ENCODE measurements around the gene HDAC4. TPM values are rescaled to one million over a fixed set of nuclear protein-coding genes. Genes with fewer than 3 reads are reported as not detected.
"Not testable (repeated sequence)": the region's sequence is repeated elsewhere in the genome, so short reads cannot be mapped to it uniquely, and the experiment has no call there.

Gene HDAC4
- total RNA-seq, 1 experiment from 2014 or later: 5.6 TPM

DNA sequence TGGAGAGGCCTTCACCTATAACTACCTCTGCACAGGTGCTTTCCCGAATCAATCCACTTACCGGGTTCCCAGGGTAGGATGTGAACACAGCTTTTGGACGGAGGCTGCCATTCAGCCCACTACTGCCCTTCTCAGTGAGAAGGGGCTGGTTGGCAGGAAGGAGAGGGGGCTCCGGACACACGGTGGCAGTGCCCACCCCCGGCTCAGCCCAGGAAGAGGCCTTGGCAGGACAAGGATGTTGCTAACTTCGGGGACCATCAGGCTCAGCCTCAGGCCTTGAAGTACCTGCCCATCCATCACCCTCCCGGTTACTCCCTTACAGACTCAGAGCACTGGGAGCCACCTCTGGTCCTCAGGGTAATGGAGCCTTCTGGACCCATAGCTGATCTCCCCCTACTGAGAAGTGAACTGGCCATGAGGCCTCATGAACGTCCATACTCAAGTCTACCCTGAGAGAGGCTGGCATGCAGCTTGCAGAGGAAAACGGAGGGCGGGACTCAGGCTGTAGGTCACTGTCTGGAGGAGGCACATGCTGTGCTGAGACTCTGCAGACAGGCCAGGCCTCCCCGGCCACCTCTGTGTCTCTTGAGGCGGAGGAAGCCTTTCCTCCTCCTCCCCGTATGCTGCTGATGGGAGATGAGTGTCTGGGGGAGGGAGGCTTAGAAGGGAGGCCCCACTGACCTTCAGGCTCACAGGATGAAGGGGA is 361.9 kb downstream of the HDAC4 start:
- in situ Hi-C loops (cut with HindIII; ENCODE audit: low pct_unique_long_range_greater_than_20kb, low sequenced_read_pairs): no loop called here
- DNase-seq (ENCODE audit: low read depth): no peak

DNA sequence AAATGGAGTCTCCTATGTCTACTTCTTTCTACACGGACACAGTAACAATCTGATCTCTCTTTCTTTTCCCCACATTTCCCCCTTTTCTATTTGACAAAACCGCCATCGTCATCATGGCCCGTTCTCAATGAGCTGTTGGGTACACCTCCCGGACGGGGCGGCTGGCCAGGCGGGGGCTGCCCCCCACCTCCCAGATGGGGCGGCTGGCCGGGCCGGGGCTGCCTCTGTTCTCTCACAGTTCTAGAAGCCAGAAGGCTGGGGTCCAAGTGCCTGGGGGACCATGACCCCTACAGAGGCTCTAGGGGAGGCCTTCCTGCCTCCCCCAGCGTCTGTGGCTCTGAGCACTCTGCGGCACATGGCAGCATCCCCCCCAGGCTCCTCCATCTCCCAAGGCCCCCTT is 362.5 kb downstream of the HDAC4 start:
- in situ Hi-C loops (cut with HindIII; ENCODE audit: low pct_unique_long_range_greater_than_20kb, low sequenced_read_pairs); DNase-seq (ENCODE audit: low read depth): not testable (repeated sequence)

DNA sequence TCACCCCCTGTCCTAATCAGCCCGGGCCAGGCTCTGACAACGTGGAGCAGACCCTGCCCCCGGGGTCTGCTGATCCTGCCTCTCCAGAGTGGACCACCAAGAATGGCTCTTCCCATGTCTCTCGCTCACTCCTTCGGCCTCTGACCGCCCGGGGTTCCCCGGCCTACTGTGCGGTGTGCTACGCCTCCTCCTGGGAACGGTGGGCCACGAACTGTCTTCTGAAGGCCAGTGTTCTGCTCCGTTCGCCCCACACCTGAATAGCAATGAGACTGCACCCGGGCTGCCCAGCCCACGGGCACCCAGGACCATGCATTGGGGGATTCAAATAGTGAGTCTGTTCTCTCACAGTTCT is 363.3 kb downstream of the HDAC4 start:
- DNase-seq (ENCODE audit: low read depth): no peak
- in situ Hi-C loops (cut with HindIII; ENCODE audit: low pct_unique_long_range_greater_than_20kb, low sequenced_read_pairs): no loop called here

DNA sequence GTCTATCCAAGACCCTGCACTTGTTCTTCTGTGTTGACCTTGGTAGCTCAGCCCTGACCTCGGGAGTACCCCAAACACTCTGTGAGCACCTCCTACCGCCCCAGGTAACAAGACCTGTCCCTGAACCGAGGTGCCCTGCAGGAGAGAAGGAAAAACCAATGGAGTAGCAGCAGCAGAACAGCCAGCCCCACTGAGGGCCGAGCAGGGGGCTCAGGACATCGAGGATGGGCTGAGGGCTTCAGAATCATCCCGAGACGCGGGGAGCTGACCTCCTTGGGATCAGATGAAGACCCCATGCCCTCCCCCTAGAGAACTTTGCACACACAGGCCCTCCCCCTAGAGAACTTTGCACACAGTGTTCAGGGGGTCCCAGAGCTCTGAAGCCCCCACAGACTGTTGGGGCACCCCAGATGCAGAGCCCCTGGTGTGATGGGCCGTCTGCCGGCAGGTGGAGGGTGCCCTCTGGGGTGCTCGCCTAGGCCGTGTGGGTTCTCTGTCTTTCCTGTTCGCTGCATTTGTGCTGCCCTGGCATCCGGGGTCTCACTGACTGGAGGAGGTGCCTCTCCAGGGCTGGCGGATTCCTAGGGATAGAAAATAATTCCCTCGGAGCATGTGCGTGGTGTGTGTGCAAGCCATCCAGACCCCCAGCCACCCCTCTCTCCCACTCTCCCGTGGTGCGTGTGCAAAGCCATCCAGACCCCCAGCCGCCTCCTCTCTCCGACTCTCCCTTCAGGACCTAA is 363.8 kb downstream of the HDAC4 start:
- no peak for DNase-seq (ENCODE audit: low read depth)
- in situ Hi-C loops (cut with HindIII; ENCODE audit: low pct_unique_long_range_greater_than_20kb, low sequenced_read_pairs): no loop called here

DNA sequence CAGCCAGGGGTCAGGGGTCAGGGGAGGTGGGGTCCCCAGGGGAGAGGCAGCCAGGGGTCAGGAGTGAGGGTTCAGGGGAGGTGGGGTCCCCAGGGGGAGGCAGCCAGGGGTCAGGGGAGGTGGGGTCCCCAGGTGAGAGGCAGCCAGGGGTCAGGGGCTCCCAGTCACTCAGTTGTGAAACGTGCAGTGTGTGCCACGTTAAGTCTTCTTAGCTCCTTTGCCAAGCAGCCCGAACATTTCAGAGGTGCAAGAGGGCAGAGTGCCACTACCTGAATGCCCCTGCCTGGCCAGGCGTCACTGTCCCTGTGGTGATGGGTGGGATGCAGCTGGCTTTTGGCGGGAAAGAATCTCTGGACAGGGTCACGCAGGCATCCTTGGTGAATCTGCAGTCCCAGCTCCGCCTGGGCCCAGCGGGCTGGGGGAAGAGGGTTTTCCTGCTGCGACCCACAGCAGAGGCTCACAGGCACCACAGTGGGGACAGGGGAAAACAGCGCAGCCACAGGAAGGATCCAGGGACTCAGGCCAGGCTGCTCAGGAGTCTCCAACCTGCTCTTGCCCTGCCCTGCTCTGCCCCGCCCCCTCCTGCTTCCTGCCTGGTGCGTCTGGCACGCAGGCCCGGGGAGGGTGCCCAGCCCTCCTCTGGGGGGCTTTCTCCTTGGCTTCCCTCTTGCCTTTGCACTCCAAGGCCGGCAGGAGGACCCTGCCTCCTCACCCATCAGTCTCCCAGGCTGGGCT is 364.7 kb downstream of the HDAC4 start:
- in situ Hi-C loops (cut with HindIII; ENCODE audit: low pct_unique_long_range_greater_than_20kb, low sequenced_read_pairs): no loop called here
- DNase-seq (ENCODE audit: low read depth): no peak

DNA sequence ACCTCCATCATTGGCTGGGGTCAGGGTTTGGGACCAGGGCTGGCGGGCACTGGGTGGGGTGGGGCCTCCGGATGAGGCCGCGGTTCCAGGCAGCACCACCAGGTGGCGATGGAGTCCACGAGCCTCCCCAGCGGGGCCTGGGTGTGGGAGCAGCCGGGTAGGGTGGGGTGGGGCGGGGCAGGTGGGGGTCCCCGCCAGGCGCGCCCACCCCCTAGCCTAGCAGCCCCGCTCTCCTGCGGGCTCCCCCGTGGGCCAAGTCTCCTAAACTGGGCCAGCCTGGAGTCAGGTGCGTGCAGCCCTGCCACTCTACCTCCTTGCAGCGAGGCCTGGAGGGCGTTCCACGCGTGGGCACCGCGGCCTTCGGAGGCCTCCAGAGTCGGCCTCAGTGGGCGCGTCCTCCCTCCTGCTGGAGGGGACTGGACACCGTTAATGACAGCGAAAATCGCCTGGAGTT is 365.4 kb downstream of the HDAC4 start:
- in situ Hi-C loops (cut with HindIII; ENCODE audit: low pct_unique_long_range_greater_than_20kb, low sequenced_read_pairs): no loop called here

DNA sequence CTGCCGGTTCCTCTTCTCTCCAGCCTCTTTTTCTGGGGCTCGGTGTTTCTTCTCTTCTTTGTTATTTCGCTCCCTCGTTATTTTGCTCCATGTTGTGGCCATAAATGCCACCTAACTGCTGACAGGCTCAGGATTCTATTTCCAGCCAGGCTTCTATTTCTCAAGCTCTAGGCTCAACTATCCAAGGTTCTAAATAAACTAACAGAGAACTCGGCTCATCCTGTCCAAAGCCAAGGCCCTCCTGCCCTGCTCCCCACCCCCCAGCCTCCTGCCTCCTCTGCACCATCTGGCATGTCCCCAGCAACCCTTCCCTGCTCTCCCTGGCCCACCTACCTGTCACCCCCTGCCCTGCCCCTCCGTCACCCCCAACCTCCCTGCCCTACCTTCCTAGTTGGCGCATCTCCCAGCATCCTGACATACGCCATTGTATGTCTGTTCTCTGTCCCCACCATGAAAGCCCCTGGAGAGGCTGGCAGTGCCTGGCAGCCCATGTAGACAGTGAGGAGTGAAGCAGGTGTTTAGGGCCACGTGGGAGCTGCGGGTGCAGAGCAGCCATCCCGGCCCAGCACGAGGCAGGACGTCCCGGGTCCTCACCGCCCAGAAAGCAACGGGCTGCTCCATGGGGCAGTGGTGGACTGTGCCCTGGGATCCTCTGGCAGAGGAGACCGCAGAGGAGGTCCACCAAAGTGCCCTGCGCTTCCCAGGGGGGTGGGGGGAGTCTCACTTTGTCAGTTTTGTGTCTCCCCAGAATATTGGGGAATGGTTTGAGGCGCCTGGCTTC is 366.1 kb downstream of the HDAC4 start:
- DNase-seq (ENCODE audit: low read depth): no peak
- in situ Hi-C loops (cut with HindIII; ENCODE audit: low pct_unique_long_range_greater_than_20kb, low sequenced_read_pairs): no loop called here

More for the DNA sequence above, 365.4 kb downstream of the HDAC4 start:
- DNase-seq (ENCODE audit: low read depth): no peak

DNA sequence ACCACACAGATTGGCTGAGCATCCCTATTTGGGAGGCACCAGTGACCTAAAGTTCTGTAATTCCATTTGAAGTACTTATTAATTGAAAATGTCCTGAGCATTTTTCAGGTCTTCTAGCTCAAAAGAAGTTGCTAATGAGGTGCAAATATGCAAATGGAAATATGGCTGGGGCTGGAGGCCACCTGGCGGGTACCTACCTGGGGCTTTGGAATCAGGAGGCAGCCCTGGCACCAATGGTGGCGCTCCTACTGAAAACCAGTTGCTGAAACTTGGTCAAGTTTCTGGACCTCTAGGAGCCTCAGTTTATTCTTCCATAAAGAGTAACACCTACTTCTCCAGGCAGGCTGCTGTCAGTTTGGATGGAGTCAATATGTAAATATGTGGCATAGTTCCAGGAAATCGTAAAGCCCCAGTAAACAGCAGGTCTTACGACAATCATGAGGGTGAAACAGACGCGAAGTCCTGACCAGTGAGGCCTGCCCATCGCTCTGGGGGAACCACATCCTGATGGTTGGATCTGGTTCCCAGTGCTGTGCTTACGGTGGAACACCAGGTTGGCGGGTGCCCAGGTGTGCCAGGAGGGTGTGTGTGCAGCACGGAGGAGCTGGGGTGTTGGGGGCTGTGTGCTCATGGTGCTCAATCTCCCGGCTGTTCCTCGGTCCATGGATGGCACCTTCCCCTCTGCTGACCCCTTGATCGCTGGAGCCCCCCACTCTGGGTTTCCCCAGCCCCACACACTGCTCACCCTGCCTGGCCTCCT is 366.8 kb downstream of the HDAC4 start:
- in situ Hi-C loops (cut with HindIII; ENCODE audit: low pct_unique_long_range_greater_than_20kb, low sequenced_read_pairs): no loop called here

DNA sequence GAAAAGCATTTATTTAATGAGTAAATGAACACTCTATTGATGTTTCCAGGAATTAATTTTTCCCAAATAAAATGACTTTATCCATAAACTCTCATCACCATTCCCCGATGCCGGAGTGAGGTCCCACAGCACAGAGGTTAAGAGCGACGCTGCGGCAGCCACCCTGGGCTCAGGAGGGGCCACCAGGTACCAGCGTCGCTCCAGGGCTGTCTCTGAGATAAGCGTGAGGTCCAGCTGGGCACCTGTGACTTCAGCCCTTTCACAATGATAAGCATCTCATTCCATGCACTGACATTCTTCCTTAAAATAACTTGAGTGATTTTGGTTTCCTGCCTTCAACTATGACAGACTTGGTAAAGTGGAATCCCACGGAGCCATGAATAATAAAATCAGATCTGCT is 370.9 kb downstream of the HDAC4 start:
- in situ Hi-C loops (cut with HindIII; ENCODE audit: low pct_unique_long_range_greater_than_20kb, low sequenced_read_pairs): no loop called here

More for the DNA sequence above, 366.8 kb downstream of the HDAC4 start:
- no peak for DNase-seq (ENCODE audit: low read depth)

DNA sequence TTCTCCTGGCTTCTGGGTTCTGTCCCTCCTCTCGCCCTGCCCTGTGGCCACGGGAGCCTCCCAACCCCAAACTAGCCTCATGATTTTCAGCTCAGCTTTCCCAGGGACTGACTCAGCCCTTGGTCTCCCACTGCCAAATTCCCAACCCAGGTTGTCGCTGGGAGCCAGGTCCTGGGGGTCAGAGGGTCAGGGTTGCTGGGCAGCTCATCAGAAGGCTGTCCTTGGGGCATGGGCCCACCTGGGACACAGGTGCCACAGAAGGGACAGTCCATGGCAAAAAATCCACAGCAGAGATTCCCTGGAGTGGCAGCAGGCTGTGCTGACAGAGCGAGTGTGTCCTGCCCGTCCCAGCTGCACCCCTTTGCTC is 372.6 kb downstream of the HDAC4 start:
- DNase-seq (ENCODE audit: low read depth): no peak
- in situ Hi-C loops (cut with HindIII; ENCODE audit: low pct_unique_long_range_greater_than_20kb, low sequenced_read_pairs): no loop called here

More for the DNA sequence above, 370.9 kb downstream of the HDAC4 start:
- no peak for DNase-seq (ENCODE audit: low read depth)

DNA sequence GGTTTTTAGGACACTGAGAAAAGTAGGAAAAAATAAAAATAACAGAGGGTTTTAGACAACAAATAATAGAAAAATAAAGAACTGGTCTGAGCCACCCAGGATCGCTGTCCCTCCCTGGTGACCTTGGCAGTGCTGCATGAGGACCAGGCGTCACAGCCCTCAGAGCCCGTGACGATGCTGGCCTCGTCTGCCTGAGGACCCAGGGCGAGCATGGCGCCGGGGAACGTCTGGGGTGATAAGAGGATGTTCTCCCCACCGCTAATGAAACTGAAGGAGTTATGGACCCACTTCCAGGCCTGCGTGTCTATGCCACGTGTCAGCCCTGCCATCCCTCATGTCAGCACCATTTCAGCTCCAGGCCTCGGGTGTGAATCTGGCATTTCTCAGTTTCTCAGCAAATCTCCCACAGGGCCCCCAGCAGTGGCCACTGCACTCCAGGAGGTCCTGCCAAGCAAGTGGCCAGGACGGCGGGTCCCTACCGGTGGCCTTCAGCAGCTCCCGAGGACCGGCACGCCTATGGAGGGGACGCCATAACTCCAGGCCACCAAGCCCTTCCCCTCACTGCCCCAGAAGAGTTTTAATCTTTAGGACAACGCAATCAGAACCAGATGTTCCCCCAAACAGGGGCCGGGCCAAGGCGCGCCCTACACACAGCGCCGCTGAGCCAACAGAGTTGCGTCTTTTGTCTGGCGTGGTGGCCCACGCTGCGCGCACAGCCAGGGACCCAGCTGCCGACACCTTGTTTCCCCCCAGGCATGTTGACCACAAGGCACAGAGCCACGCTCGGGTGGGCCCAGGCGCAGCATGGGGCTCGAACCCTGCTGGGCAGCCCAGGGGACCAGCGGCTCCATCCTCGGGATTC is 373.2 kb downstream of the HDAC4 start:
- in situ Hi-C loops (cut with HindIII; ENCODE audit: low pct_unique_long_range_greater_than_20kb, low sequenced_read_pairs): no loop called here
- no peak for DNase-seq (ENCODE audit: low read depth)

DNA sequence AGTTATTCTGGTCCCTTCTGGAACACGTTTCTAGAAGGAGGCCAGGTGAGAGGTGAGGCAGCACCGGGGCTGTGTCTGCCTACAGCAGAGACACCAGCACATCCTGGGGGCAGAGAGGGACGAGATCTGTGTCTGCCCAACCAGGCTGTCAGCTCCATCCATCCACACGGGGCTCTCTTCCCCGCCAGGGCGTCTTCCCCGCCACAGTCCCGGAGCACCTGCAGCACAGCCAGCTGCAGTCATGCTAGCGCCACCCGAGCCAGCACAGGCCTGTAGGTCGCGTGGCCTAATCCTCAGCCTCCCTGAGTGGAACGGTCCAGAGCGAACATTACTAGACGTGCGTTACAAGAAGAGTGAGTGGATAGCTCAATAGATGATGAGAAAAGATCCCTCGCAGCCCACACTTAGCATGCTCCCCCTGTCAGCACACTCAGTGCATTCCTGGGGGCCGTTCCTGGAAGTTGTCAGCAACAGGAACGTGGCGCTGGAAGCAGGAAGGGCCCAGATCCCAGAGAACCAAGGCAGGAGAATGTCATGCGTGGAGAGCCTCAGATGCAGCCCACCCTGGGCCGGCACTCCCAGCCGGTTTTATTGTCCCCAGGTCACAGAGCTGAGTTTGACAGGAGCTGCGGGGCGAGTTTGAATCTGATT is 374.0 kb downstream of the HDAC4 start:
- in situ Hi-C loops (cut with HindIII; ENCODE audit: low pct_unique_long_range_greater_than_20kb, low sequenced_read_pairs): no loop called here

DNA sequence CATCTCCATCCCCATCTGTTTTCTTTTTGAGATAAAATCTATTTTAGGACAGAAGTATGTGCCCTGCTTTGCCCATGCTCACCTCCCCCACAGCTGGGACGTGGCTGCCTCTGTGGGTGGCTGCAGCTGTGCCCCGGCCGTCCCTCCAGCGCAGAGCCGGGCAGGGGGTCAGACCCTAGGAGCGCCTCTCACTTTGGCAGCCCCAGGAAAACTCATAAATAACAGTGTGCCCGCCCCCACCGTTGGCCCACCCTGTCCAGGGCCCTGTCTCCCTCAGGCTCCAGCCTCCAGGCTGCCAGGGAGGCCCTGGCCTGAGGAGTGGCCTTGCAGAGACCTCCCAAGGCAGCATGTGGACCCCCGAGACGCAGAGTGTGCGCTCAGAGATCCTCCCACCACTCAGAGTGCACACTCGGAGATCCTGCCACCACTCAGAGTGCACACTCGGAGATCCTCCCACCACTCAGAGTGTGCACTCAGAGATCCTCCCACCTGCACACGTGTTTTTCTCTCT is 374.8 kb downstream of the HDAC4 start:
- in situ Hi-C loops (cut with HindIII; ENCODE audit: low pct_unique_long_range_greater_than_20kb, low sequenced_read_pairs): no loop called here
- DNase-seq (ENCODE audit: low read depth): no peak

More for the DNA sequence above, 374.0 kb downstream of the HDAC4 start:
- no peak for DNase-seq (ENCODE audit: low read depth)

DNA sequence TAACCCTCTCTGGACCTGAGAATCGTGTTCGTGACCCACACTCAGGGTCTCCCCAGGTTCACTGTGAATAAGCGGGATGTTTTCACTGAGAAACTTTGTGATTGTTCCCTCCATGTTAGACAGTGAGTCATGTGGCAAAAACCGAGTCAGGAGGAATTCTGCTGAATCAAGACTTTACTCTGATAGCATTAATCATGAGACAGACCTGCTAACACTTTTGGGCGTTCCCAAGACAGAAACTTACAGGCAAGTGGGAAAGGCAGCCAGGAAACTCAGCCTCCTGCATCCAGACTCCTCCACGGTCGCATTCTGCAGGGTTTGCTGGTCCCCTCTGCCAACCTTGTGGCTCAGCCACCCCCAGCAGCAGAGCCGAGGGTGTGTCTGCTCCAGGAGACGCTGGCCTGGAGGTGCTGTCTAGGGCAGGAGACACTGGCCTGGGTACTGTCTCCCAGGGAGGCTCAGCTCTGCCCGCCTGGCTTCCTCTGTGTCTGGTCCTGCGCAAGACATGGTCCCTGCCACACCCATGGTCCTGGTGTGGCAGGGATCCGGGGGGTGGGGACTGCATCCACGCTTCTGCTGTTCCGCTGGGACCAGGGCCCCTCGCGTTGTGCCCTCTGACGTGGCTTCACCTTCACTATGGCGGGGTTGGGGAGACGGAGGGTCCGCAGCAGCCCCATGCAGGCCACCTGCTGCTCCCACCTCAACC is 375.6 kb downstream of the HDAC4 start:
- in situ Hi-C loops (cut with HindIII; ENCODE audit: low pct_unique_long_range_greater_than_20kb, low sequenced_read_pairs): no loop called here
- DNase-seq (ENCODE audit: low read depth): peak; percentile 9

DNA sequence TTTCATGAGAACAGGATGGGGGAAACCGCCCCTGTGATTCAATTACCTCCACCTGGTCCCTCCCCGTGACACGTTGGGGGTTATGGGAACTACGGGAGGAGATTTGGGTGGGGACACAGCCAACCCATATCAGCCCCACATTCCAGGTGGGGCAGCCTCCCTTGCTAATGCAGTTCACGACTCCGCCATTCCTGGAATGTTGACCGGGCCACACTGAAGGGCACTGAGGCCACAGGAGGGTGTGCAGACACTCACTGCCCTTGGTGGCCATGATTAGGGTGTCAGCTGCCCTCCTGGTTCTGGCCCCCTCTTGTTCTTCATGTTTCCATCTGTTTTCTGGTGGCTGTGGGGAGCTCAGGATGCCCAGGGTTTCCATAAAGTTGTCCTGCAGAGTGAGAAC is 376.6 kb downstream of the HDAC4 start:
- in situ Hi-C loops (cut with HindIII; ENCODE audit: low pct_unique_long_range_greater_than_20kb, low sequenced_read_pairs): no loop called here
- DNase-seq (ENCODE audit: low read depth): no peak

All from Caki2 (cell line).